NCI-H2107 treated with DMSO at 0.1 percent for 48 hours (cell line): Measurements from ENCODE around the gene DPYD.
A peak's percentile ranks its signal among the peaks of the same experiment; 100 is the strongest.

Experiments
- DNase-seq: peaks from one replicate; lab custom pipeline; 2025; ENCODE audit not compliant: unreplicated experiment; lab: John Stamatoyannopoulos, UW

Gene DPYD

DNA sequence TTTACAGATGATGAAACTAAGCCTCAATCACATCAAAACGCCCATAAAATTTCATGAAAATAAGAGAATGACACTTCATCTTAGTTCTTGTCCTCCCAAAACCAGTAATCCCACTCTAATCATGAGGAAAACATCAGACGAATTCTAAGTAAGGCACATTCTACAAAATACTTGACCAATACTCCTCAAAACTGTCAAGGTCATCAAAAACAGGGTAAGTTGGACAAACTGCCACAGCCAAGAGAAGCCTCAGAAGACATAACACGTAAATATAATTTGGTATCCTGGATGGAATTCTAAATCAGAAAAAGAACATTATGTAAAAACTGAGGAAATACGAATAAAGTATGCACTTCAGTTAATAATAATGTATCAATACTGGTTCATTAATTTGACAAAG lies 128.2 kb downstream of the DPYD start:
- no peak for DNase-seq

DNA sequence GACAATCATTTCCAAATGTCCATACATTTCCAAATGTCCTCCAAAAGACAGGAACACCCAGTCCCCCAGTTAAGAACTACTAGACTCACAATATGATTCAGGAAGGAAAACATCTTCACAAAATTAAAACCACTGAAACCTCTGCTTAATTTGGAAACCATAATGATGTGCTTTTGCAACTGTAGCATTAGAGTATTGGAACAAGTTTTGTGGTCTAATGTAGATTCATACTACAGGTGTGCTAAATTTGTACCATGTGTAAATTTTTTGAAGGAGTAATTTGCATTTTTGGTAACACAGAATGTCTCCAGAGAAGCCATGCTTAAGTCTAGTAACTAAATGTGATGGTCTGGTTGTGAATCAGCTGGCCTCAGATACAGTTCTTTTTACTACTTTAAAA lies 129.6 kb downstream of the DPYD start:
- no peak for DNase-seq

DNA sequence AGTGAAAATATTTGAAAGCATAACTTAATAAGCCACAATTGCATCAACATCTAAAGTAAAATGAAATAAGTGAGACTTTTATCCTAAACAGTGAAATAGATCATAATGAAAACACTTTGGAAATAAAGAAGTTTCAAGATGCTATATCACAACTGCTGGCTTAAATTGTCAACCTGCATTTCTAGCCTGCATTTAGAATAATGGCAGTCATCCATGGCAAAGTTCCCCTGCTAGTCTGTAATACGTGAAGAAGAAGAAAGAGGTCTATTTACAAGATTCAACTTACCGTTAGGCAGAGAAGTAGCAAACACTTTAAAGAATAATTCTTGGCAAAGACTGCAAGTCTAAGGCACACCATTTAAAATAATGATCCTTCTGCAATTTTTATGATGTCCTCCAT lies 133.6 kb downstream of the DPYD start:
- no peak for DNase-seq

DNA sequence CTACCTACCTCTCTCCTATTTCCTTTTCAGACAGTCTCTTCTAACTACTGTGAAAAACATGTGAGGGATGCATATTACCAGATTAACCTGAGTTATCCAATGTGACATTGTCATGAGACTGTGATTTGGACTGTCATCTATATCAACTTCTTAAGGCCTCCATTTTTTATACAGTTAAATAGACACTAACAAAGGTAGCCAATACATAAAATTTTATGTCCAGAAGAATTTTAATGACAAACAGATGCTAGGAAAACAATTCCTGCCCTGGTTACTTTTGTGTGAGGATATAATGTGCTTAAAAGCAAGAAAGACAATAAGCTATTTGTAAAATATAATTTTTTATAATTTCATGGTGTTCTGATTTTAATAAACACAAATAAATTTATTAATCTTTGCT lies 136.2 kb downstream of the DPYD start:
- no peak for DNase-seq

DNA sequence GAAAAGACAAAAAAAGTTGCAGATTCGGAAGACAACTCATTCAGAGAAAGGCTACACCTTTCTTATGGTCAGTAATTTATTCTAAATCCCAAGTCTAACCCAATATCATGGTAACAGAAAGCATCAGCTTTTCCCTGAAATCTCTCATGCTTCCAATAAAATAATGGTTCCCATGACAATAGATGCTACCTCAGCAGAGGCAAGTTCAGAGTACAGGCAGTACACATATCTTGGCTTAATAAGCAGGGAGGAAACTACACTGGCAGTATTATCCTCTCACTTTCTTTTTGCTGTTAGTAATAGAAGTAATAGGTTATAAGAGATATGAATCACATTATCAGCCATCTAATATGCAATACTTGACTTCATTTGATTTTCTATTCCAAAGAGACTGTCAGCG lies 137.1 kb downstream of the DPYD start:
- no peak for DNase-seq

DNA sequence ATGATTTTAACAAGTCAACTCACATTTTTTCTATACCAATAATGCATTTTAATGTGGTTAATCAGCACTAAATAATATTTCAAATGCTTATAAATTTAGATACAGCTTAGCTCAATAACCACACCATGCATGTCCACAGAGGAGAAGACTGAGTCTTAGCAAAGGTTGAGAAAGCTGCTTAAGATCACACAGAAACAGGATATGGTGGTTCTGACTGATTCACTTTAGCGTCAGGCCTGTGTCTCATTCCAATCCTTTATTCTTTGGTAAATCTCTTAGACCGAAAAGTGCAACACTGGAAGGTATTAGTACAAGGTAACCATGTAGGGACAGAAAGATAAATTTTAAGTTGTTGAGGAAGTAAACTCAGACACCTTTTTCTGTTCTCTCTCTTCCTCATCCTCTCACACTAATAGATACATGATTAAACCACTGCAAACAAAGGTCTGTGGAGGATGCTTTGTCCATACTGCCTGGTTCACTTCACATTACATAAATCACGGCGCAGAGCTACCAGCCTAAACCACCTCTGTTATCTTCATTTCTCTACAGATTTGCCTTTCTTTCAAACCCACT lies 139.0 kb downstream of the DPYD start:
- no peak for DNase-seq

DNA sequence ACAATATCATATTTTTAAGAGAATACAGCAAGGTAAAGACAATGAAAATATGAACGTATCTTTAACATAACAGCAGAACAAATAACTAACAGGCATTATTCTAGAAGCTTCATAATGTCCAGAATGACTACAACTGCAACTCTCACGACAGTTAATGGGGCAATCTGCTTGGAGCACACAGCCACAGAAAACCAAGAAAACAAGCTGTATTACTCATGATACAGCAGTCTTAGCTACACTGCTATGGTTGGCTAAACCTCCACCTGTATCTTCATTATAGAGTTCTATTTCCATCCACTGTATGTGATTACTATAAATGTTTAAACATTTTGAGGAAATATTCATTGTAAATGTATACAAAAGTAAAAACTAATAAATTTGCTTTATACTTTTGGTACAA lies 139.9 kb downstream of the DPYD start:
- no peak for DNase-seq

DNA sequence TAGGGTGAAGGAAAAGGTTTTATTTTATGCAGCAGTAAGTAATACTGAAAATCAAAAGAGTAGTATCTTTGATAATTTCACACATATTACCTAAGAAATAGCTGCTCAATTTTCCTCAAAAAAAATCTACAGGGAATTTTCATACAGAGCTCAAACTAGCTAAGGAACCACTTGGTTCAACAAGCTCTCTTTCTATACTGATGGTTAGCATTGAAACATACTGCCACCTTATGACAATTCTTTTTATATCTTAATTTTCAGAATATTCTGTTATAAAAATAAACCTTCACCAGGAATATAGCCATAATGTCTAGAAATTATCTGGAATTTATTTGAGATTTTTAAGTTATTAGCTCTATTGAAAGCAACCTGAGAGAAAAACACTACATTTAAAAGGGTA lies 142.1 kb downstream of the DPYD start:
- no peak for DNase-seq

DNA sequence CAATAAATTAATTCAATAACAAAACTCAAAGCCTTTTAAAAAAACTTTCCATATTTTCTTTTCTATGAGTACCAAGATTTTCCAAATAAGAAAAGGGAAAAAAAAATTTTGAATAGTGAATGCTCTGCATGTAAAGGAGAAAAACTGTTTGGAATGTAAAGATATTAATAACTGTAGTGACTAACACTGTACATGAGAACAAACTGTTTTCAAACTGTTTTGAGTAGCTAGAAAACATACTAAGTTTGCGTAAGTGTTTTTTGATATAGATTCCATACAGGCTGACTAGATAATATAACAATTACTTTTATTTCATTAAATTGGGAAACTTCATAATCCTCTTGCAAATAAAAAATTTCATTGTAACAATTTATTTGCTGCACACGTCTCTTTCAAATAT lies 150.5 kb downstream of the DPYD start:
- DNase-seq = no peak

DNA sequence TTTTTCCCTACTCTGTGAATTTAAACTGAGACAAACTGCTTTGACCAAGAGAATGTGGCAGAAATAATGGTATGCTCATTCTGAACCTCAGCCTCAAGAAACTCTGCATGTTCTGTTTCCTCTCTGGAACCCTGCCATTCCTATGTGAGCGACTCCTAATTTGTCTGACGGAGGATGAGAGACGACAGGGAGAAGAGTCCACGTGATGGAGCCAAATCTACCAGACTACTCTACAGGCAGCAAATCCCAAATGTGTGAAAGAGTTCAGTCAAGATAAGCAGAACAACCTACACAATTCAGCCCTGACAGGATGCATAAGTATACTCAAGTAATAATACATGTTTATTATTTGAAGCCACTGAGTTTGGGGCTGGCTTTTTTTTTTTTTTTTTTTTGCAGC lies 153.5 kb downstream of the DPYD start:
- DNase-seq = no peak

DNA sequence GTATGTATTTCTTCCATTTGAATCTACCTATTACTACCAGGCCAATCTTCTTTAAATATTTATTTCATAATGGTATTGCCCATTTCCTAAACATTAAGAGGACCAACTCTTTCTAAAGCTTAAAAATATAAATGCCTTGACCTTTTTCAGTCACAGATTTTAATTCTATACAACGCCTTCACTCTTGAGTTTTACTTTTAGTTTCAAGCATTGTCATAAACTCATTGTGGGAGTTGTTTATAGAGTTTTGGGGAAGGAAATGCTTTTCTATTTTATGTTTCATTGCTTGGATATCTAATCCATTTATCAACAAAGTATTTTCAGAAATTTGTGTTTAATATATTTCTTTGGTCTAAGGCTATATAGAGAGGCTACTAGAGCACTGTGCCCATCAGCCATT lies 155.8 kb downstream of the DPYD start:
- no peak for DNase-seq

DNA sequence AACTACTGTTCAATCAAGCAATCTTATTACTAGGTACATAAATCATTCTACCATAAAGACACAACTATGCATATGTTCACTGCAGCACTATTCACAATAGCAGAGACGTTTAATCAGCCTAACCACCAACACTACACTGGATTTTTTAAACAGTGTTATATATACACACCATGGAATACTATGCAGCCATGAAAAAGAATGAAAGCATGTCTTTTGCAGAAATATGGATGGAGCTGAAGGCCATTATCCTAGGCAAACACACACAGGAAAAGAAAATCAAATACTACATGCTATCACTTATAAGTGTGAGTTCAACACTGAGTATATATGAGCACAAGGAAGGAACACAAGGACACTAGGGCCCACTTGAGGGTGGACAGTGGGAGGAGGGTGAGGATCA lies 159.2 kb downstream of the DPYD start:
- DNase-seq = no peak

DNA sequence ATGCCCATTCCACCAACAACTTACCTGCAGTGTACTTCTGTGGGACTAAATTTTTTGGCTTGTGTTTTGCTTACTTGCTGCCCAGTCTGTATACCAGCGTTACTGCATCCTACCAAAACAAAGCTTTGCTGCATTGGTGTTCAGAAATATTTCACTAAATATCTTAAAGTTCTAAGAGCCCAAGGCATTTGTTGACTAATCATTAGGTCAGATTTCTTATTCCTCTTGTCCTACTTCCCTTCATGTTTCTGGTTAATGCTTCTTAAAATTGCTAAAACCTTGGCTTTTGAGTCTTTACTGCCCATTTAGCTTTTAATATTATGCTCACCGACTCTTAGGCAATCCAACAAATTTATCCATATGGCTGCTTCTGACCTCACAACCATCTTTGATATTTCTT lies 161.8 kb downstream of the DPYD start:
- no peak for DNase-seq

DNA sequence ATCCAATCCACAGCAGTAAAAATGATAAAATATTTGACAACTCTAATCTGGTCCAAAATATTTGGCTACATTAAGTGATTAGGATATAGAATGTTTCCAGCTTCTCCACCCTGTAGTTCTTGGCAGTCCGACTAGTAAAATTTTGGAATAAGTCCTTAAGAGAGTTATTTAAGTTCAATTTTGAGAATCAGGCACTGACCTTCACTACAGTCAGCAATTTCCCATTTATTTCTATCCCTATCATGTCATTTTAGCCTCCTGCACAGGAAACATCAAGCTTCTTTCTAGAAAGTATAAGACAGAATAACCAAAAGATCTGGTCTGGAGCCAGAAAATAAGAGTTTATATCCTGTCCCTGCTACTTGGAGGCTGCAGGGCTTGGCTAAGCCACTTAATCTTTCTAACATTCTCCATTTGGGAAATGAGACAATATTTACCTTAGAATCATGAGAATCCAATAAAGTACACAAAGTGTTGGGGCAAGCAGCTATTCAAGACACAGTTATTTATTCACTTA lies 162.2 kb downstream of the DPYD start:
- no peak for DNase-seq

DNA sequence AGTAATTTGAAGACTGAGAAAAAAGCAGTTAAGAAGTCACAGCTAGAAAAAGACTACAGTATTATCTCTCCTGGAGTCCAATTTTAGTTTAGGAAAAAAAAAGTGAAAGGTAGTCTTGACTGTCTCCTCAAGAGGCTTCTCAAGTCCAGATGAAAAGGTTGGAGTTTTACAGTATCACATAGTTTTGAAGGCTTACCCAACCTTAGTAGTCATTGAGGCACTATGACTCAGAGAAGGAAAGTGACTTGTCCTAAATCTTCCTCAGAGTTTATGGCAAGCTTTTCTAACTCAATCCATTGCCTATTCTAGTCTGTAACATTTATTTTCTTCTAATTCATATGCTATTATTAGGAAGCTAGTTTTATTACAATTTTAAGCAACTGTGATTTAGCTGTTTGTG lies 174.9 kb downstream of the DPYD start:
- no peak for DNase-seq

DNA sequence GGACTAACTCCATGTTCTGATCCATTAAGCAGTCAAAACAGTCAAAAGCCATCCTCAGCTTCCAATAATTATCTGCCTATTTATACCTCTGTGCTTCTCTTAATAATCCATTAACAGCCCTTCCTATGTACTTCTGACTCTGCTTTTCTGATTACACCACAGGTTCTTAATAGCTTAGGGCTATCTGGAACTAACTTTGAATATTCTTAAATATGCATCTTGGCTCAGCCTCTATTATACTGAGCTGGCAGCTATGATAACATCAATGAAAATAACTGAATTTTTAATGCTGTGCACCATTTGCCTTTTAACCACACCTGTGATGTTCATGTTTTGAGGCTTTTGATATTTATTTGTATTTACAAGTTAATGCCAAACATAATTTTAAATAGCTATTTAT lies 175.9 kb downstream of the DPYD start:
- no peak for DNase-seq

DNA sequence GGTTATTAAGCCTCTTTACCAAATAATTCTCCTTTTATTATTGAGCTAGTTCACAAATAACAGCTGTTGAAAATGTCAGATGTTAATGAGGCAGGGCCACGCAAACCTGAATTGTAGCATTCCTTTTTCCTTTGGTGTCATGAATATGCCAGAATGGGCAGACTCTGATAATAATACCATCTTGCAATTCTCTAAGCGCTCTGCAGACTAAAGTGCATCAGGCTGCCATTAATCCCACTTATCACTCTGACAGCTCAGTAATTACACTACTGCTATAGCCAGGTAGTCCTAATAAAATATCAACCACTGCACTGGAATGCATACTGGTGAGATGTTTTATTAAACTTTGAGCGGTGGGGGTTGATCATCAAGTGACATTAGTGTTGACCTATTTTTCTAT lies 177.7 kb downstream of the DPYD start:
- no peak for DNase-seq

DNA sequence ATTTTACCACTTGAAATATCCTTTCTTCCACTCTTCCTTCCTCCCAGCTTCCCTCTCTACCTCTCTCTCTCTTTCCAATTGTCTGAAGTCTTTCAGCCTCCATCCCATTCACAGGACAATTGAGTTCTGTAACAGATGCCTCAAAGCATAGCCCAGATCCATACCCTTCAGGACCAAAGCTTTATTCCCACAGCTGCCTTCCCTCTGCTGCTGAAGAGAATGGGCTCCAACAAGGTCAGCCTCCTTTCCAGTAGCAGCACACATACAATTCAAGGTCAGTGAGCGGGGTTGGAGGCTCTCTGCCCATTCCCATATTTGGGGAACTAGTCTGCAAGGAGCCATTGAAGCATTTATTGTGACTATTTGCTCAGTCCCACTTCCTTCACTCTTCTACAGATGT lies 179.9 kb downstream of the DPYD start:
- no peak for DNase-seq

DNA sequence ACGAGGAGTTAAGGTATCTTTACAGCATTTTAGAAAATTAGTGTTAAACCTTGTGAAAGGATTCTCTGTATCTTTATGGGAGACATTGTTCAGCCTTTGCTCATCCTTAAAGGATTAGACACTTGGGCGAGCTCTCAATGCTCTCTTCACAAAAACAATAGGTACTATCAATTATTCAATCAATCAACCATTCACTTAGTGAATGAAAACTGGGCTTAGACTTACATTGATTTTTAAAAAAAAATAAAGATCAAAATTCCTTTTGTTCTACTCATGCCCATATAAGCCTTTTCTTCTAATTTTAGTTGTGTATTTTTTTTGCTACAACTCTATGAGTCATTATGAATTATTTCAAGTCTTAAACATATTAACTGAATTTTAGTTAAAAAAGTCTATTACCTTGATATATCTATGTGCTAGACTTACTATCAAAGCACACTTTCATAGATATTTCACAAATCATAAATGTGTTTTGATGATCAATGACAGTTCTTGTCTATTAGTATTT lies 181.2 kb downstream of the DPYD start:
- no peak for DNase-seq

DNA sequence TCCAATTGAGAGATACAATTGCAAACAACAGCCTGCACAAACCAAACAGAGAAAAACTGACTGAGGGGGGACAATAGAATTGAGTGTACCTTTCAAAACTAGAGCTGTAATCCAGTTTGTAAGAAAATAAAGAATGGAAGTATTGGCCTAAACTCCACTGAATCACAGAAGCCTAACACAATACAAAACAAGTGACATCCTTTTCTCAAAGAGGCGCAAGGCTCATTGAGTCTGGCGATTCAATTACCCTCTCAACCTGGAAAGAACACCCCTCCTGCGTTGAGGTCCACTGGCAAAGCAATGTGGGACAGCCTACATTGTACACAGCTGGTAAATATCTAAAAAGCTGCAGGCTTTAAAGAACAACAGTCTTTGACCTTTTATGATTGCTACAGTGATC lies 182.6 kb downstream of the DPYD start:
- peak; percentile 7 for DNase-seq

DNA sequence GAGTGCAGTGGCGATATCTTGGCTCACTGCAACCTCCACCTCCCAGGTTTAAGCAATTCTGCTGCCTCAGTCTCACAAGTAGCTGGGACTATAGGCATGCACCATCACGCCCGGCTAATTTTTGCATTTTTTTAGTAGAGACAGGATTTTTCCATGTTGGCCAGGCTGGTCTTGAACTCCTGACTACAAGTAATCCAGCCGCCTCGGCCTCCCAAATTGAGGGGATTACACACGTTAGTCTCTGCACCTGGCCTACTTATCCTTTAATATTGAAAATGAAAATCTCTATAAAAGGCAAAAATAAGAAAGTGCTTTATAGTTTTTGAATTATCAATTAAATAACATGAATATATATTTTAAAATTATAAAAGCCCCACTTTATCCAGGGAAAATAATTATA lies 190.6 kb downstream of the DPYD start:
- DNase-seq = no peak

DNA sequence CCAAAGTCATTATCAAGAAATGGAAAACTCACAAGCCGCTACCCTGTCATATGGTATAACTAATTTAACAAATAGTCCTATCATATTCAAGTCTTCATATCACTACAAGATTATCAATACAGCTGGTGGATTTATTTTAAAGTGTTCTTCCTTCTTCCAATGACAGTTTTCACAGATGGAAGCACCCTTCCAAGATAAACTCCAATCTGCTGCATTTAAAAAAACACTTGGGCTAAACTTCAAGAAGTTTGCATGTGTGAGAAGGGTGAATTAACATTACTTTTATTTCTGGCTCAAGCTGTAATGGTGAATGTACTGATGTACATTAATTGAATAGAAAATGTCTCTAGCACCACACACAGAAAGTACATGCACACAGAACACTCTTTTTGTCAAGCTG lies 192.4 kb downstream of the DPYD start:
- DNase-seq = no peak

DNA sequence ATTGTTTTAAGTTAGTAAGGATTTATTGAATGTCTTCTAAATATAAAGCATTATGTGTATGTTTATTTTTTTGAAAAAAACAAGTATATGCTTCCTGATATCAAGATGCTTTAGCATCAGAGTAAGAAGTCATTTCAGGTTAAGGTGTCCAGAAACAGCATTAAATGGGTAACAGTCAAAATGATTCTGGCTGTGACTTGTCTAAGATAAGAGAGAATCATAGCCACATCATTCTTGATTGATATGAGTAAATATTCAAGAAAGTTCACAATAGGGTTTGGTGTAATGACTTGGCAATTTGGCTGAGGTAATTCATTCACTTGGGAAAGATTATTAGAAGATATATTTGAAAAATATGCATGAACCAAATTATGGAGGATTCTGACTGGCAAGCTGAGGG lies 193.8 kb downstream of the DPYD start:
- DNase-seq = no peak

DNA sequence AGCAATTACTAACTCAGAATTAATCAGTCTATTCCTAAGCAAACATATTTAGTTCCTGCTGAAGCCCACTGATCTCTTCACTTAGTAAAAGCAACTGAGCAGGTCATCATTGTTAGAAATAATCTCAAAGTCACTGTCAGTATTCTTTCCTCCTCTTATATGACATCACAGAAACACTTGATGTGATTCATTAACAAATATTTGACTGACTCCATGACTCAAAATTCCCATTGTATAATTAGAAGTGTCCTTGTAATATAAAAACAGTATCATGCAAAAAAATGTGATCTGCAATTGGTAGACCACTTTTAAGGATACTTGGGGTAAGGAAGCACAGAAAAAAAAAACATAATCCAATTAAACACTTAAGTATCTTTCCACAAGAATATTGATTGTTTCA lies 194.4 kb downstream of the DPYD start:
- no peak for DNase-seq
